ENCODE measurements around the gene RIBC2. TPM values are rescaled to one million over a fixed set of nuclear protein-coding genes. Genes with fewer than 3 reads are reported as not detected.
"Not testable (repeated sequence)": the region's sequence is repeated elsewhere in the genome, so short reads cannot be mapped to it uniquely, and the experiment has no call there.

RIBC2 gene
- total RNA-seq, 1 donor from 2014 or later = 0.69 TPM

GRCh38 chr22:45448431-45448830 lies 34.9 kb downstream of the RIBC2 start:
- DNase-seq (ENCODE audit: low read depth) = no peak
- TF ChIP-seq, protein P1, sequence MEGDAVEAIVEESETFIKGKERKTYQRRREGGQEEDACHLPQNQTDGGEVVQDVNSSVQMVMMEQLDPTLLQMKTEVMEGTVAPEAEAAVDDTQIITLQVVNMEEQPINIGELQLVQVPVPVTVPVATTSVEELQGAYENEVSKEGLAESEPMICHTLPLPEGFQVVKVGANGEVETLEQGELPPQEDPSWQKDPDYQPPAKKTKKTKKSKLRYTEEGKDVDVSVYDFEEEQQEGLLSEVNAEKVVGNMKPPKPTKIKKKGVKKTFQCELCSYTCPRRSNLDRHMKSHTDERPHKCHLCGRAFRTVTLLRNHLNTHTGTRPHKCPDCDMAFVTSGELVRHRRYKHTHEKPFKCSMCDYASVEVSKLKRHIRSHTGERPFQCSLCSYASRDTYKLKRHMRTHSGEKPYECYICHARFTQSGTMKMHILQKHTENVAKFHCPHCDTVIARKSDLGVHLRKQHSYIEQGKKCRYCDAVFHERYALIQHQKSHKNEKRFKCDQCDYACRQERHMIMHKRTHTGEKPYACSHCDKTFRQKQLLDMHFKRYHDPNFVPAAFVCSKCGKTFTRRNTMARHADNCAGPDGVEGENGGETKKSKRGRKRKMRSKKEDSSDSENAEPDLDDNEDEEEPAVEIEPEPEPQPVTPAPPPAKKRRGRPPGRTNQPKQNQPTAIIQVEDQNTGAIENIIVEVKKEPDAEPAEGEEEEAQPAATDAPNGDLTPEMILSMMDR (conservative IDR thresholded peaks at IDR 0.05; ENCODE audit: low read depth, low read length) = no peak

GRCh38 chr22:45449442-45449841 lies 35.9 kb downstream of the RIBC2 start:
- not testable (repeated sequence) for DNase-seq (ENCODE audit: low read depth)

More at GRCh38 chr22:45448431-45448830, 34.9 kb downstream of the RIBC2 start:
- no peak overlapping the region for H3K4me3 ChIP-seq (ENCODE audit: low read depth, low read length)

GRCh38 chr22:45450101-45450785 lies 36.8 kb downstream of the RIBC2 start:
- no peak for DNase-seq (ENCODE audit: low read depth)
- H3K4me3 ChIP-seq (ENCODE audit: low read depth, low read length) = no peak overlapping the region
- TF ChIP-seq, protein P1 (conservative IDR thresholded peaks at IDR 0.05; ENCODE audit: low read depth, low read length) = no peak

More at GRCh38 chr22:45449442-45449841, 35.9 kb downstream of the RIBC2 start:
- H3K4me3 ChIP-seq (ENCODE audit: low read depth, low read length) = not testable (repeated sequence)

- DNase-seq (ENCODE audit: low read depth) = no peak
- no peak overlapping the region for H3K4me3 ChIP-seq (ENCODE audit: low read depth, low read length)
- TF ChIP-seq, protein P1 (conservative IDR thresholded peaks at IDR 0.05; ENCODE audit: low read depth, low read length) = no peak
Observed at GRCh38 chr22:45450921-45451651, 37.6 kb downstream of the RIBC2 start.

GRCh38 chr22:45451972-45452371 lies 38.5 kb downstream of the RIBC2 start:
- TF ChIP-seq, protein P1 (conservative IDR thresholded peaks at IDR 0.05; ENCODE audit: low read depth, low read length) = no peak
- no peak overlapping the region for H3K4me3 ChIP-seq (ENCODE audit: low read depth, low read length)
- DNase-seq (ENCODE audit: low read depth) = no peak

DNA sequence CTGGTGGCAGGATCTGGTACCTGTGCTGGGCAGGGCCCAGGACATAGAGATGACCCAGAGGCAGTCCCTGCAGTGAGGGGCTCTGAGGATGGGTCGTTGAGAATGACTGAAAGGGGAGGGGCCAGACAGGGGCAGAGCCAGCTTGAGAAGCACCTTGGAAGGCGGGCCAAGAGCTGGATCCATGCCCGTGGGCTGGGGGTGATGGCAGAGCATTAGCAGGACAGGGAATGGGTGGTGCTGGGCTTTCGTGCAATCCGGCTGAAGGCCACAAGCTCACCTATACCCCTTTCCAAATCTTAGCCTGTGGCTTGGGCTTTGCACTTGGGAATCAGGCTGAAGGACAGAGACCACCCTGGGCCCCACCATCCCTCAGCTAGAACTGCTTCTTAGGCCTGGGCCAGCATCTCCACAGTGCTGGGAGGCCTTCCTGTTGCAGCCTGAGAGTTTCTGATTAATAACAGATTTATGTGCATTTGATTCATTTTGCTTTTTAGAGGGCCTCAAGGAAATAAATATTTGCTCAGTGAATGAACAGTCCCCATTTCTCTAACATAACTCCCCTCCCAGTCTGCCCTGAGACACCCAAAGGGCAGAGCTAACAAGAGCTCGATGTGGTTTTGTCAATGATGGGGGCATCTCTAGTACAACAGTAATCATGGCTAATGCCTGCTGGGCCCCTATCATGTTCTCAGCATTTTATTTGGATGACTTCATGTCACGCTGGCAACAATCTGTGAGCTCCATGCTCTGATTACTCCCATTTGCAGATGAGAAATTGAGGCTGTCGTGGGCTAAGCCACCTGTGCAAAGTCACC lies 39.3 kb downstream of the RIBC2 start:
- TF ChIP-seq, protein P1 (conservative IDR thresholded peaks at IDR 0.05; ENCODE audit: low read depth, low read length) = no peak
- DNase-seq (ENCODE audit: low read depth) = no peak
- H3K4me3 ChIP-seq (ENCODE audit: low read depth, low read length) = no peak overlapping the region

DNA sequence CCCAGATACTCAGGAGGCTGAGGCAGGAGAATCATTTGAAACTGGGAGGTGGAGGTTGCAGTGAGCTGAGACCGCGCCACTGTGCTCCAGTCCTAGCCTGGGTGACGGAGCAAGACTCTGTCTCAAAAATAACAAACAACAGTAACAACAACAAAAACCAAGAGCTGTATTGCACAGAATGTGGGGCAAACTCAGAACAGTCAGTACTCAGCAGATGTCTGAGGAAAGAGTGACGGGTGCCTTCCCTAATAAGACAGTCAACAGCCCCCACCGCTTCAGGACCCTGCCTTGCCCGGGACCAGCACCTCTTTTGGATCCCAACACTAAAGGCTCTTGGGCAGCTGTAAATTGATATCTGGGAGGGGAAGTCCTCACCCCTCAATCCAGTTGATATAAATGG lies 40.3 kb downstream of the RIBC2 start:
- no peak for DNase-seq (ENCODE audit: low read depth)
- TF ChIP-seq, protein P1 (conservative IDR thresholded peaks at IDR 0.05; ENCODE audit: low read depth, low read length) = no peak
- H3K4me3 ChIP-seq (ENCODE audit: low read depth, low read length) = no peak overlapping the region

Data from epithelial cell of proximal tubule (primary cell).